HEK293 (cell line): Measurements from ENCODE around the gene DENND1A.

Experiments
- BCL11A ChIP-seq: fragments of 450-650 bp; formaldehyde crosslinking; IDR thresholded peaks from 2 replicates; pipeline ENCODE4 v1.5.1; 2016; ENCODE audit warnings: low read depth, missing biosample characterization, missing genetic modification characterization
- OVOL3 ChIP-seq: fragments of 450-650 bp; formaldehyde crosslinking; IDR thresholded peaks from 2 replicates; pipeline ENCODE4 v1.5.1; 2016; ENCODE audit warnings: missing biosample characterization, missing genetic modification characterization
- ZBTB1 ChIP-seq: fragments of 450-650 bp; formaldehyde crosslinking; IDR thresholded peaks from 2 replicates; pipeline ENCODE4 v1.5.1; 2016; ENCODE audit warnings: missing biosample characterization, missing genetic modification characterization
- ZBTB7A ChIP-seq: fragments of 450-650 bp; formaldehyde crosslinking; IDR thresholded peaks from 2 replicates; pipeline ENCODE4 v1.5.1; 2016; ENCODE audit warnings: low read depth, missing biosample characterization, missing genetic modification characterization
- ZNF121 ChIP-seq: fragments of 450-650 bp; formaldehyde crosslinking; IDR thresholded peaks from 2 replicates; pipeline ENCODE4 v1.5.1; 2016; ENCODE audit warnings: missing biosample characterization, missing genetic modification characterization
- ZNF140 ChIP-seq: fragments of 450-650 bp; formaldehyde crosslinking; IDR thresholded peaks from 2 replicates; pipeline ENCODE4 v1.5.1; 2016; ENCODE audit warnings: missing biosample characterization, missing genetic modification characterization
- ZNF157 ChIP-seq: fragments of 450-650 bp; formaldehyde crosslinking; IDR thresholded peaks from 2 replicates; pipeline ENCODE4 v1.5.1; 2016; ENCODE audit warnings: missing biosample characterization, missing genetic modification characterization
- ZNF24 ChIP-seq: fragments of 450-650 bp; formaldehyde crosslinking; IDR thresholded peaks from 2 replicates; pipeline ENCODE4 v1.5.1; 2016; ENCODE audit warnings: missing biosample characterization, missing genetic modification characterization
- ZNF404 ChIP-seq: fragments of 450-650 bp; formaldehyde crosslinking; IDR thresholded peaks from 2 replicates; pipeline ENCODE4 v1.5.1; 2017; ENCODE audit warnings: missing biosample characterization, missing genetic modification characterization
- ZNF510 ChIP-seq: fragments of 450-650 bp; formaldehyde crosslinking; IDR thresholded peaks from 2 replicates; pipeline ENCODE4 v1.5.1; 2018; ENCODE audit warnings: mild to moderate bottlenecking, missing genetic modification characterization, missing biosample characterization; ENCODE audit not compliant: insufficient replicate concordance
- ZNF548 ChIP-seq: fragments of 450-650 bp; formaldehyde crosslinking; IDR thresholded peaks from 2 replicates; pipeline ENCODE4 v1.5.1; 2016; ENCODE audit warnings: missing biosample characterization, missing genetic modification characterization
- ZNF558 ChIP-seq: fragments of 450-650 bp; formaldehyde crosslinking; IDR thresholded peaks from 2 replicates; pipeline ENCODE4 v1.5.1; 2016; ENCODE audit warnings: missing biosample characterization, missing genetic modification characterization
- TF ChIP-seq, protein P1 (sequence below): fragments of 450-650 bp; formaldehyde crosslinking; IDR thresholded peaks from 2 replicates; pipeline ENCODE4 v1.5.1; 2016; ENCODE audit warnings: missing biosample characterization, missing genetic modification characterization
- TF ChIP-seq, protein P2 (sequence below): fragments of 450-650 bp; formaldehyde crosslinking; IDR thresholded peaks from 2 replicates; pipeline ENCODE4 v1.5.1; 2016; ENCODE audit warnings: missing biosample characterization, missing genetic modification characterization

DNA sequence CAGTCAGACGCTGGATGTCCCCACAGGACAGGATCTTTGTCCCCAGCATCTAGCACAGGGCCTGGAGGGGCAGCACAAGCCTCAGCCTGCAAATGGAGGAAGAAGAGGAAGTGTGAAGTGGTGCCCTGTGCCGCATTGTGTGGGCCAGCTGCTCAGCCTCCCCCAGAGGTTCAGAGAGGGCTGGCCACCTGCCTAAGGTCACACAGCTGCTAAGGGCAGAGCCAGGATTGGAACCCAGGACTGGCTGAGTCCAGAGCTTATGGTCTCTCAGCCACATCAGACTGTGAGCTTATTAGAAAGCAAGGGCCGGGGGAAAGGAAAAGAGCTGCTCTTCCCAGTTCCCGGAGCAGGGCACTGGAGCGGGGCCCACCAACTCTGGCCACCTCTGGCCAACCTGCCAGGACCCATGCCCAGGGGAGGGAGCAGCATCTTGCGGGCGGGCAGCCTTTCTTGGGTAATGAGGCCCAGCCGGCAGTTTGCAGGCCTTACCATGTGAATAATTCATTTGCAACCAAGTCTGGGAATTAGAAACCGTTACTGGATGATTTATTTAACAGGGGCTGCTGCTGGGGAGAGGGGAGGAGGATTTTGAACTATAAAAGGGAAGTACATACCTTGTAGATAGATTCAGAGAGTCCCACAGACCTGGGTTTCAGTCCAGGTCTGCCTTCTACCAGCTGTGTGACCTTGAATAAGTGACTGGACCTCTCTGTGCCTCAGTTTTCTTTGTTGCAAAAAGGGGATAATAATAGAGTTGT, 585.6 kb downstream of the DENND1A start:
- TF ChIP-seq ZBTB7A (no peak), ZBTB1 (tag by site-specific recombination) (no peak), ZNF157 (tag by site-specific recombination) (no peak), ZNF548 (no peak), ZNF404 (tag by site-specific recombination) (no peak), OVOL3 (tag by site-specific recombination) (no peak), ZNF510 (tag by site-specific recombination) (no peak), ZNF558 (no peak), ZNF121 (no peak), BCL11A (tag by site-specific recombination) (no peak), ZNF24 (tag by site-specific recombination) (no peak), ZNF140 (no peak)
- TF ChIP-seq, protein P1, sequence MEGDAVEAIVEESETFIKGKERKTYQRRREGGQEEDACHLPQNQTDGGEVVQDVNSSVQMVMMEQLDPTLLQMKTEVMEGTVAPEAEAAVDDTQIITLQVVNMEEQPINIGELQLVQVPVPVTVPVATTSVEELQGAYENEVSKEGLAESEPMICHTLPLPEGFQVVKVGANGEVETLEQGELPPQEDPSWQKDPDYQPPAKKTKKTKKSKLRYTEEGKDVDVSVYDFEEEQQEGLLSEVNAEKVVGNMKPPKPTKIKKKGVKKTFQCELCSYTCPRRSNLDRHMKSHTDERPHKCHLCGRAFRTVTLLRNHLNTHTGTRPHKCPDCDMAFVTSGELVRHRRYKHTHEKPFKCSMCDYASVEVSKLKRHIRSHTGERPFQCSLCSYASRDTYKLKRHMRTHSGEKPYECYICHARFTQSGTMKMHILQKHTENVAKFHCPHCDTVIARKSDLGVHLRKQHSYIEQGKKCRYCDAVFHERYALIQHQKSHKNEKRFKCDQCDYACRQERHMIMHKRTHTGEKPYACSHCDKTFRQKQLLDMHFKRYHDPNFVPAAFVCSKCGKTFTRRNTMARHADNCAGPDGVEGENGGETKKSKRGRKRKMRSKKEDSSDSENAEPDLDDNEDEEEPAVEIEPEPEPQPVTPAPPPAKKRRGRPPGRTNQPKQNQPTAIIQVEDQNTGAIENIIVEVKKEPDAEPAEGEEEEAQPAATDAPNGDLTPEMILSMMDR (tag by site-specific recombination) = no peak
- TF ChIP-seq, protein P2, sequence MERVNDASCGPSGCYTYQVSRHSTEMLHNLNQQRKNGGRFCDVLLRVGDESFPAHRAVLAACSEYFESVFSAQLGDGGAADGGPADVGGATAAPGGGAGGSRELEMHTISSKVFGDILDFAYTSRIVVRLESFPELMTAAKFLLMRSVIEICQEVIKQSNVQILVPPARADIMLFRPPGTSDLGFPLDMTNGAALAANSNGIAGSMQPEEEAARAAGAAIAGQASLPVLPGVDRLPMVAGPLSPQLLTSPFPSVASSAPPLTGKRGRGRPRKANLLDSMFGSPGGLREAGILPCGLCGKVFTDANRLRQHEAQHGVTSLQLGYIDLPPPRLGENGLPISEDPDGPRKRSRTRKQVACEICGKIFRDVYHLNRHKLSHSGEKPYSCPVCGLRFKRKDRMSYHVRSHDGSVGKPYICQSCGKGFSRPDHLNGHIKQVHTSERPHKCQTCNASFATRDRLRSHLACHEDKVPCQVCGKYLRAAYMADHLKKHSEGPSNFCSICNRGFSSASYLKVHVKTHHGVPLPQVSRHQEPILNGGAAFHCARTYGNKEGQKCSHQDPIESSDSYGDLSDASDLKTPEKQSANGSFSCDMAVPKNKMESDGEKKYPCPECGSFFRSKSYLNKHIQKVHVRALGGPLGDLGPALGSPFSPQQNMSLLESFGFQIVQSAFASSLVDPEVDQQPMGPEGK (tag by site-specific recombination) = no peak
